HFFc6 (cell line): ENCODE measurements around the gene MAP3K5. TPM values are rescaled to one million over a fixed set of nuclear protein-coding genes. Genes with fewer than 3 reads are reported as not detected.

Experiments
- DNase-seq: peaks from one replicate; pipeline ENCODE4 v3.0.0-alpha.2; 2018
- H3K27ac Mint-ChIP-seq: 2 replicates; pipeline ENCODE4 v1.8.0; 2020; ENCODE audit warnings: mild to moderate bottlenecking, mixed read lengths
- H3K27me3 Mint-ChIP-seq: 2 replicates; pipeline ENCODE4 v1.8.0; 2021; ENCODE audit warnings: mild to moderate bottlenecking, moderate library complexity, mixed read lengths; ENCODE audit not compliant: insufficient read depth
- H3K36me3 Mint-ChIP-seq: 2 replicates; pipeline ENCODE4 v1.8.0; 2021; ENCODE audit warnings: low read depth, mixed read lengths
- H3K4me1 Mint-ChIP-seq: 2 replicates; pipeline ENCODE4 v1.8.0; 2020; ENCODE audit warnings: low read depth, mixed read lengths
- H3K4me3 Mint-ChIP-seq: 2 replicates; pipeline ENCODE4 v1.8.0; 2020; ENCODE audit warnings: mild to moderate bottlenecking, moderate library complexity, mixed read lengths
- H3K9me3 Mint-ChIP-seq: 2 replicates; pipeline ENCODE4 v1.8.0; 2020; ENCODE audit warnings: mild to moderate bottlenecking, mixed read lengths
- CTCF ChIP-seq: fragments of 200-600 bp; sonication (generic); IDR thresholded peaks from 2 replicates; pipeline ENCODE4 v1.5.0; 2021; ENCODE audit warnings: antibody characterized with exemption, mild to moderate bottlenecking
- total RNA-seq, 6 experiments: library from RNA; stranded (reverse); fragmentation: NEBNext Ultra II Directional; extraction: Animal tissue kit (Norgen Biotek cat#: 25700); gene quantifications; 2 replicates in 1 of 6; 3 replicates in 5 of 6; pipeline ENCODE4 v1.2.3, GENCODE V29; 2021

Gene MAP3K5
- total RNA-seq, 6 experiments from 2014 or later = 11.9 to 22.2 (median 19.1) TPM

- Mint-ChIP-seq H3K9me3 (no peaks in the 10 kb centered on the region), H3K4me3 (no peak overlapping the region), H3K27me3 (peaks cover 14% of the 10 kb centered on the region), H3K27ac (no peak overlapping the region), H3K36me3 (peaks cover 3% of the 10 kb centered on the region; the same call in 1 of the 2 replicates), H3K4me1 (no peaks in the 10 kb centered on the region)
- no peak for TF ChIP-seq CTCF
- no peak for DNase-seq
Observed at GRCh38 chr6:136539967-136540652, 252.2 kb downstream of the MAP3K5 start.

- no peak for TF ChIP-seq CTCF
Observed at GRCh38 chr6:136538836-136539235, 253.4 kb downstream of the MAP3K5 start.

GRCh38 chr6:136535880-136536650 is 256.2 kb downstream of the MAP3K5 start:
- no peak overlapping the region for H3K27ac Mint-ChIP-seq
- no peak overlapping the region for H3K4me3 Mint-ChIP-seq
- peaks cover 3% of the 10 kb centered on the region; the same call in 1 of the 2 replicates for H3K36me3 Mint-ChIP-seq
- H3K4me1 Mint-ChIP-seq = no peaks in the 10 kb centered on the region
- no peaks in the 10 kb centered on the region for H3K9me3 Mint-ChIP-seq
- no peak for DNase-seq
- TF ChIP-seq CTCF = no peak
- H3K27me3 Mint-ChIP-seq = peaks cover 21% of the 10 kb centered on the region

More at GRCh38 chr6:136538836-136539235, 253.4 kb downstream of the MAP3K5 start:
- no peak for DNase-seq
- Mint-ChIP-seq H3K9me3 (no peaks in the 10 kb centered on the region), H3K4me1 (no peaks in the 10 kb centered on the region), H3K27ac (no peak overlapping the region), H3K36me3 (peaks cover 3% of the 10 kb centered on the region; the same call in 1 of the 2 replicates), H3K4me3 (no peak overlapping the region), H3K27me3 (peaks cover 13% of the 10 kb centered on the region; the same call in 1 of the 2 replicates)

GRCh38 chr6:136535017-136535765 is 257.1 kb downstream of the MAP3K5 start:
- no peaks in the 10 kb centered on the region for H3K4me1 Mint-ChIP-seq
- no peaks in the 10 kb centered on the region for H3K9me3 Mint-ChIP-seq
- no peak overlapping the region for H3K27ac Mint-ChIP-seq
- no peak overlapping the region for H3K4me3 Mint-ChIP-seq
- peaks cover 3% of the 10 kb centered on the region; the same call in 1 of the 2 replicates for H3K36me3 Mint-ChIP-seq
- no peak for DNase-seq
- no peak for TF ChIP-seq CTCF
- peaks cover 21% of the 10 kb centered on the region for H3K27me3 Mint-ChIP-seq

GRCh38 chr6:136534268-136534667 is 258.0 kb downstream of the MAP3K5 start:
- no peaks in the 10 kb centered on the region for H3K9me3 Mint-ChIP-seq
- H3K27ac Mint-ChIP-seq = no peak overlapping the region
- H3K4me3 Mint-ChIP-seq = no peak overlapping the region
- TF ChIP-seq CTCF = no peak
- H3K27me3 Mint-ChIP-seq = peaks cover 20% of the 10 kb centered on the region
- H3K36me3 Mint-ChIP-seq = peaks cover 3% of the 10 kb centered on the region; the same call in 1 of the 2 replicates
- DNase-seq = no peak
- no peaks in the 10 kb centered on the region for H3K4me1 Mint-ChIP-seq
